Breast epithelium (tissue), 3 donors: ENCODE data around the gene ZP2.

Experiments used
- CTCF ChIP-seq, 3 donors: fragments of 450-650 bp; IDR thresholded peaks; one replicate each; pipeline ENCODE4 v1.5.1; 2016 to 2017; ENCODE audit warnings: antibody characterized with exemption in 3 of 3, mild to moderate bottlenecking in 3 of 3, moderate library complexity in 3 of 3
- POLR2A ChIP-seq: fragments of 450-650 bp; IDR thresholded peaks from one replicate; pipeline ENCODE4 v1.6.1; 2016; ENCODE audit warnings: antibody characterized with exemption, mild to moderate bottlenecking, moderate library complexity

GRCh38 chr16:21217121-21217520, 5.7 kb upstream of the ZP2 start:
- TF ChIP-seq CTCF (IDR thresholded peaks at IDR 0.05) (no peak), POLR2A (no peak)
